ENCODE results near the gene RNF224.

The RNF224 gene

GRCh38 chr9:137206602-137207001 lies 20.7 kb upstream of the RNF224 start:
- no peak for FAIRE-seq
- TF ChIP-seq POU2F2 (IDR thresholded peaks at IDR 0.05; ENCODE audit: low read depth, low read length) (no peak), TAF1 (IDR thresholded peaks at IDR 0.05; ENCODE audit: low read depth, low read length) (no peak), PAX5 (IDR thresholded peaks at IDR 0.05; ENCODE audit: insufficient read depth, low read length, severe bottlenecking) (no peak), POLR2A (IDR thresholded peaks at IDR 0.05; ENCODE audit: low read depth, low read length) (no peak), POLR2AphosphoS5 (IDR thresholded peaks at IDR 0.05; ENCODE audit: low read depth, low read length) (no peak)

DNA sequence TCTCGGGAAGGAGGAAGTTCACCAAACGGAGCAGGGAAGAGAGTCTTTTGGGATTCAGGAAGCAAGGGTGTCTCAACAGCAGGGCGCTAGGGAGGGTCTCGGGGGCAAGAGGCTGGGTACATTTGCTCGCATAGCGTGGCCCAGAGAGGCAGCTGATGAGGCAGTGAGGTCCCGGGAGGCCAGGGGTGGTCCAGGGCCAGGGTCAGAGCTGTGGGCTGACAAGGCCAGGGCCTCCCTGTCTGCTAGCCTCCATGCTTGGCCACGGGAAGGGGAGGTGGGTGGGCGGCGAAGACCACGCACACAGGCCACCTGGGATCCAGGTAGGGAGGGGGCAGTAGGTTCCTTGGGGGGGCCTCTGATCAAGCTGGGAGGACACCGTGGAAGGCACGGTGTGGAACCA lies 15.8 kb upstream of the RNF224 start:
- FAIRE-seq (no peak), DNase-seq (ENCODE audit: insufficient read length, low spot score) (no peak)
- no peak for TF ChIP-seq TAF1 (IDR thresholded peaks at IDR 0.05; ENCODE audit: low read depth, low read length)
- no peak for TF ChIP-seq POLR2AphosphoS5 (IDR thresholded peaks at IDR 0.05; ENCODE audit: low read depth, low read length)
- no peak for TF ChIP-seq POU2F2 (IDR thresholded peaks at IDR 0.05; ENCODE audit: low read depth, low read length)
- no peak for TF ChIP-seq POLR2A (IDR thresholded peaks at IDR 0.05; ENCODE audit: low read depth, low read length)
- TF ChIP-seq PAX5 (IDR thresholded peaks at IDR 0.05; ENCODE audit: insufficient read depth, low read length, severe bottlenecking) = no peak
- no peak for TF ChIP-seq SPI1 (IDR thresholded peaks at IDR 0.05; ENCODE audit: low read depth, low read length)

More at GRCh38 chr9:137206602-137207001, 20.7 kb upstream of the RNF224 start:
- no peak for DNase-seq (ENCODE audit: insufficient read length, low spot score)

- TF ChIP-seq SPI1 (IDR thresholded peaks at IDR 0.05; ENCODE audit: low read depth, low read length) = no peak
- TF ChIP-seq PAX5 (IDR thresholded peaks at IDR 0.05; ENCODE audit: insufficient read depth, low read length, severe bottlenecking) = no peak
- no peak for TF ChIP-seq POLR2AphosphoS5 (IDR thresholded peaks at IDR 0.05; ENCODE audit: low read depth, low read length)
- TF ChIP-seq TAF1 (IDR thresholded peaks at IDR 0.05; ENCODE audit: low read depth, low read length) = no peak
- TF ChIP-seq POLR2A (IDR thresholded peaks at IDR 0.05; ENCODE audit: low read depth, low read length) = no peak
- TF ChIP-seq POU2F2 (IDR thresholded peaks at IDR 0.05; ENCODE audit: low read depth, low read length) = no peak
- DNase-seq (ENCODE audit: insufficient read length, low spot score) = no peak
- FAIRE-seq = no peak
Measured at GRCh38 chr9:137212520-137212919, 14.8 kb upstream of the RNF224 start.

GRCh38 chr9:137213160-137214060 lies 13.9 kb upstream of the RNF224 start:
- DNase-seq (ENCODE audit: insufficient read length, low spot score) = no peak
- FAIRE-seq = no peak

DNA sequence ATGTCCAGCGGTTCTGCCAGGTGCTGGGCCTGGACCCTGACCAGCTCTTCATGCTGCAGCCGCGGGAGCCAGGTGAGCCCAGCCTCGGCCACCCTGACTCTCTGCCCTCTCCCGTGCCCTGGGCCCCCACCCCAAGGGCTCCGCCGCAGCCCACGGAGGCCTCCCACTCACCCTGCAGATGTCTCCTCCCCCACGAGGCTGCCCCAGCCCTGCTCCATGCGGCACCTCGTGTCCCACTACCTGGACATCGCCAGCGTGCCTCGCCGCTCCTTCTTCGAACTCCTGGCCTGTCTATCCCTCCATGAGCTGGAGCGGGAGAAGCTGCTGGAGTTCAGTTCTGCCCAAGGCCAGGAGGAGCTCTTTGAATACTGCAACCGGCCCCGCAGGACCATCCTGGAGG lies 12.7 kb upstream of the RNF224 start:
- TF ChIP-seq SPI1 (IDR thresholded peaks at IDR 0.05; ENCODE audit: low read depth, low read length) (no peak), POLR2A (IDR thresholded peaks at IDR 0.05; ENCODE audit: low read depth, low read length) (no peak), TAF1 (IDR thresholded peaks at IDR 0.05; ENCODE audit: low read depth, low read length) (no peak)
- DNase-seq (ENCODE audit: insufficient read length, low spot score) = no peak
- FAIRE-seq = no peak

More at GRCh38 chr9:137213160-137214060, 13.9 kb upstream of the RNF224 start:
- no peak for TF ChIP-seq POU2F2 (IDR thresholded peaks at IDR 0.05; ENCODE audit: low read depth, low read length)
- no peak for TF ChIP-seq POLR2AphosphoS5 (IDR thresholded peaks at IDR 0.05; ENCODE audit: low read depth, low read length)
- TF ChIP-seq TAF1 (IDR thresholded peaks at IDR 0.05; ENCODE audit: low read depth, low read length) = no peak
- TF ChIP-seq PAX5 (IDR thresholded peaks at IDR 0.05; ENCODE audit: insufficient read depth, low read length, severe bottlenecking) = no peak
- TF ChIP-seq SPI1 (IDR thresholded peaks at IDR 0.05; ENCODE audit: low read depth, low read length) = no peak
- TF ChIP-seq POLR2A (IDR thresholded peaks at IDR 0.05; ENCODE audit: low read depth, low read length) = no peak

DNA sequence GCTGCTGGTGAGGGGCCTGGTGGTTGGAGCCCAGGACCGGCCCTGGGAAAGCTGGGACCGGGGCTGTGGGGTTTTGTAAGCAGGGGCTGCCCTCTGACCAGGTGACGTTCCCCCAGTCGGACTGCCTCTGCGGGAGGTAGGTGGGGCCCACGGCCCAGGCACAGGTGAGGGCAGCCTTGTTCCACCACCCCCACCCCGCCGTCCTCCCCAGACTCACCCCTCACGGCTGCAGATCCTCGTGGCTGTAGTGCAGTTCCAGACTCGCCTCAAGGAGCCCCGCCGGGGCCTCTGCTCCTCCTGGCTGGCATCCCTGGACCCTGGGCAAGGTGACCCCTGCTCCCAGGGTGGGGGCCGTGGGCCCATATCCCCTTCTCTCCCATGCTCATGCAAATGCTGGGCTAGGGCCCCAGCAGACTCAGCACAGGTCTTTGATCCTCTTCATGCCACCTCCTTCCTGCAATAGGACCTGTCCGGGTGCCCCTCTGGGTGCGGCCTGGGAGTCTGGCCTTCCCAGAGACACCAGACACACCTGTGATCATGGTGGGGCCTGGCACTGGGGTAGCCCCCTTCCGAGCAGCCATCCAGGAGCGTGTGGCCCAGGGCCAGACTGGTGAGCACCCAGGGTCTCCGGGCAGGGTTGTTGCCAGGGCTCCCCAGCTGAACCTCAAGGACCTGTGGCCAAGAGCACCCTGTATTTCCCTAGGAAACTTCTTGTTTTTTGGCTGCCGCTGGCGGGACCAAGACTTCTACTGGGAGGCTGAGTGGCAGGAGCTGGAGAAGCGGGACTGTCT lies 11.9 kb upstream of the RNF224 start:
- FAIRE-seq = no peak
- TF ChIP-seq POLR2AphosphoS5 (IDR thresholded peaks at IDR 0.05; ENCODE audit: low read depth, low read length) (no peak), PAX5 (IDR thresholded peaks at IDR 0.05; ENCODE audit: insufficient read depth, low read length, severe bottlenecking) (no peak), SPI1 (IDR thresholded peaks at IDR 0.05; ENCODE audit: low read depth, low read length) (no peak), TAF1 (IDR thresholded peaks at IDR 0.05; ENCODE audit: low read depth, low read length) (no peak), POLR2A (IDR thresholded peaks at IDR 0.05; ENCODE audit: low read depth, low read length) (no peak), POU2F2 (IDR thresholded peaks at IDR 0.05; ENCODE audit: low read depth, low read length) (no peak)
- no peak for DNase-seq (ENCODE audit: insufficient read length, low spot score)

- FAIRE-seq = no peak
- TF ChIP-seq POLR2AphosphoS5 (IDR thresholded peaks at IDR 0.05; ENCODE audit: low read depth, low read length) (no peak), POLR2A (IDR thresholded peaks at IDR 0.05; ENCODE audit: low read depth, low read length) (no peak), TAF1 (IDR thresholded peaks at IDR 0.05; ENCODE audit: low read depth, low read length) (no peak), SPI1 (IDR thresholded peaks at IDR 0.05; ENCODE audit: low read depth, low read length) (no peak), POU2F2 (IDR thresholded peaks at IDR 0.05; ENCODE audit: low read depth, low read length) (no peak), PAX5 (IDR thresholded peaks at IDR 0.05; ENCODE audit: insufficient read depth, low read length, severe bottlenecking) (no peak)
- no peak for DNase-seq (ENCODE audit: insufficient read length, low spot score)
Measured at GRCh38 chr9:137216188-137216965, 10.9 kb upstream of the RNF224 start.

DNA sequence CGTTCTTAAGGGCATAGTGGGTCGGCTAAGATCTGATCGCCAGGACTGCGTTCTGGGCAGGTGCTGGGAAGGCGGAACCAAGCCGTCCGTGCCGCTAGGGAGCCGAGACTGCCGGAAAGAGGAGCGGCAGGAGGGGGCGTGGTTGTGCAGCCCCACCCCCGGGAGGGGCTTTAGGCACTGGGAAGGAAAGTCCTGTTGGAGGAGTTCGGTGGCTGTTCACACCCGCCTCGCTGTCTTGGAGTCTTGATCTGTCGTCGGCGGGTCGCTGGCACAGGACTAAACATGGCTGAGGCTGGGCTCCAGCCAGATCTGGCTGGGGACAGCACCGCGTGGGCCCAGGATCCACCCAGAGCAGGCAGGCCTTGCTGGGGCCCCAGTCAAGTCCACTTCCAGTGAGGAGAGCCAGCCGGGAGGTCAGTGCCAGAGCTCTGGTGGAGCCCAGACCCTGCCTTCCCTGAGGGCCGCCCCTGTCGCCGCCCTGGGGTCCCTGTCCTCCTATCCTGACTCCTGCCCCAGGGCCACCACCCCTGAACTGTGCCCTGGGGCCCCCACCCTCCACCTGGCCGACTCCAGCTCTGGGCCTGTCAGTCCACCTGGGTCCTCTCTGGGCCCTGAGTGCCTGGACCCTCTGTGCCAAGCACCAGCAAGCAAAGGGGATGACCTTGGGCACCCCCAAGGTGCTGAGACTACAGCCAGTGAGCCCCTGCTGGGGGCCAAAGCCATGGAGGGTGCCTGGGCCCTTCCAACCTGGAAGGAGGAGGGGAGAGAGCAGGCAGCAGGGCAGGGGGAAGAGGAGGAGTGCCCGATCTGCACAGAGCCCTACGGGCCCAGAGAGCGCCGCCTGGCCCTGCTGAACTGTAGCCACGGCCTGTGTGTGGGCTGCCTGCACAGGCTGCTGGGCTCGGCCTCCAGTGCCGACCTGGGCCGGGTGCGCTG lies 9.8 kb upstream of the RNF224 start:
- TF ChIP-seq TAF1 (IDR thresholded peaks at IDR 0.05; ENCODE audit: low read depth, low read length) = no peak
- no peak for TF ChIP-seq POLR2AphosphoS5 (IDR thresholded peaks at IDR 0.05; ENCODE audit: low read depth, low read length)
- TF ChIP-seq PAX5 (IDR thresholded peaks at IDR 0.05; ENCODE audit: insufficient read depth, low read length, severe bottlenecking) = no peak
- no peak for TF ChIP-seq POLR2A (IDR thresholded peaks at IDR 0.05; ENCODE audit: low read depth, low read length)
- no peak for TF ChIP-seq POU2F2 (IDR thresholded peaks at IDR 0.05; ENCODE audit: low read depth, low read length)
- TF ChIP-seq SPI1 (IDR thresholded peaks at IDR 0.05; ENCODE audit: low read depth, low read length) = no peak
- FAIRE-seq (no peak), DNase-seq (ENCODE audit: insufficient read length, low spot score) (no peak)
